Tibial nerve (tissue), 4 donors: ENCODE data around the gene CNNM1. TPM values are rescaled to one million over a fixed set of nuclear protein-coding genes. Genes with fewer than 3 reads are reported as not detected.

Source experiments
- total RNA-seq, 4 donors: library from RNA; depleted of rRNA; stranded (reverse); fragments of >200 nt; gene quantifications; one replicate each; pipeline ENCODE4 v1.1.0, GENCODE V29; 2016

Gene CNNM1
- total RNA-seq, 4 donors from 2014 or later: 0.20 TPM; not detected in 3

Other genes with a start within 250 kb of the CNNM1 start
- gene HPSE2, start 93.5 kb upstream of the CNNM1 start, total RNA-seq: under 1 TPM in 1 of 4 donors, not detected in 3; 0.63 TPM
- 10 to 100 TPM in 3 of 4 donors, 1 to 10 TPM in 1; 8.6 to 19.9 (median 12.1) TPM for gene GOT1, start 101.3 kb downstream of the CNNM1 start, total RNA-seq
- gene NKX2-3, start 203.6 kb downstream of the CNNM1 start, total RNA-seq: not detected